Fibroblast of lung (primary cell): ENCODE results near the gene PRSS48.

ENCODE experiments used
- EZH2 ChIP-seq: IDR thresholded peaks from 2 replicates; pipeline ENCODE4 v1.5.1; 2012; ENCODE audit warnings: low read length, control low read depth, mild to moderate bottlenecking; ENCODE audit errors: missing control alignments
- TF ChIP-seq, protein P1 (sequence below), 2 donors: IDR thresholded peaks in 1 of 2; conservative IDR thresholded peaks in 1 of 2; 1 replicate in 1 of 2; 2 replicates in 1 of 2; pipeline ENCODE4 v1.5.1; 2011 to 2012; ENCODE audit warnings: low read length in 2 of 2, control low read depth in 1 of 2, inconsistent platforms in 1 of 2, low read depth in 1 of 2, mild to moderate bottlenecking in 1 of 2

DNA sequence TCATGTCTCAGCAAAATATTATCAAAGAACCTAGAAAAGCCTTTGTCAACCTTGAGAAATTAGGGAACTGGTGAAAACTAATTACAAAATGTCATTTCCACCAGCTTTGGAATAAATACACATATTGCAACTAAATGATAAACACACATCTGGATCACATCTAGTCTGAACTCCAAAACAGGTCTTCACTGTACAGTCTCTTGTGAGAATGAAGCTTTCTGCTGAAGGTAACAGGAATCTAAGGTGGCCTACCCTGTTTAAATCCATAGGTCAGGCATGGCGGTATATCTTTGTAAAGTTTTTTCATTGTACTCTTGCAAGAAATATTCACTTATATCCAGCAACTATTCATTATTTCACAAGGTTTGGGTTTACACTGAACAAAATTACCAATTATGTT lies 46.7 kb downstream of the PRSS48 start:
- TF ChIP-seq, protein P1, sequence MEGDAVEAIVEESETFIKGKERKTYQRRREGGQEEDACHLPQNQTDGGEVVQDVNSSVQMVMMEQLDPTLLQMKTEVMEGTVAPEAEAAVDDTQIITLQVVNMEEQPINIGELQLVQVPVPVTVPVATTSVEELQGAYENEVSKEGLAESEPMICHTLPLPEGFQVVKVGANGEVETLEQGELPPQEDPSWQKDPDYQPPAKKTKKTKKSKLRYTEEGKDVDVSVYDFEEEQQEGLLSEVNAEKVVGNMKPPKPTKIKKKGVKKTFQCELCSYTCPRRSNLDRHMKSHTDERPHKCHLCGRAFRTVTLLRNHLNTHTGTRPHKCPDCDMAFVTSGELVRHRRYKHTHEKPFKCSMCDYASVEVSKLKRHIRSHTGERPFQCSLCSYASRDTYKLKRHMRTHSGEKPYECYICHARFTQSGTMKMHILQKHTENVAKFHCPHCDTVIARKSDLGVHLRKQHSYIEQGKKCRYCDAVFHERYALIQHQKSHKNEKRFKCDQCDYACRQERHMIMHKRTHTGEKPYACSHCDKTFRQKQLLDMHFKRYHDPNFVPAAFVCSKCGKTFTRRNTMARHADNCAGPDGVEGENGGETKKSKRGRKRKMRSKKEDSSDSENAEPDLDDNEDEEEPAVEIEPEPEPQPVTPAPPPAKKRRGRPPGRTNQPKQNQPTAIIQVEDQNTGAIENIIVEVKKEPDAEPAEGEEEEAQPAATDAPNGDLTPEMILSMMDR (conservative IDR thresholded peaks at IDR 0.05 in 1 of 2, IDR thresholded peaks at IDR 0.05 in 1 of 2; ENCODE audit: low read depth in 1 of 2, low read length in 2 of 2), result no peak
- no peak for TF ChIP-seq EZH2
